Endothelial cell of umbilical vein (primary cell): Measurements from ENCODE around the gene MYL3. TPM values are rescaled to one million over a fixed set of nuclear protein-coding genes. Genes with fewer than 3 reads are reported as not detected.

Source experiments
- BruUV-seq: library from RNA; stranded (reverse); fragments of 400-500 nt; replicated peaks from 2 replicates; lab custom pipeline; 2021; lab: Mats Ljungman, UMichigan
- CTCF ChIA-PET: fragments of 300-600, 350-600 bp; sonication (Branson Sonifier 250); formaldehyde crosslinking; loops from one replicate; lab custom pipeline; 2021; ENCODE audit warnings: antibody characterized with exemption, inconsistent platforms; lab: Charles Lee
- POLR2A ChIA-PET: fragments of 300-600, 350-600 bp; sonication (Branson Sonifier 250); formaldehyde crosslinking; loops from one replicate; lab custom pipeline; 2021; ENCODE audit warnings: antibody characterized with exemption, inconsistent platforms; lab: Charles Lee
- DNase-seq: peaks from one replicate; pipeline ENCODE4 v3.0.0-alpha.2; 2011; ENCODE audit warnings: low read depth, low spot score
- FAIRE-seq: peaks from 2 replicates; lab custom pipeline; 2011; peaks lifted over from hg19 to GRCh38; lab: Jason Lieb, UNC
- H2AFZ ChIP-seq: 2 replicates; pipeline ENCODE4 v1.6.0; 2012; ENCODE audit warnings: low read depth, low read length, control low read depth, inconsistent platforms
- H3K27ac ChIP-seq: 2 replicates; pipeline ENCODE4 v1.5.1; 2011; ENCODE audit warnings: low read depth, mild to moderate bottlenecking, control low read depth, low read length, moderate library complexity; ENCODE audit not compliant: insufficient read depth
- H3K27me3 ChIP-seq, 2 experiments: 2 replicates each; pipeline versions ENCODE4 v1.6.0 to v1.6.1; 2011; ENCODE audit warnings: low read length in 2 of 2, mixed read lengths in 1 of 2; ENCODE audit not compliant: control insufficient read depth in 2 of 2, insufficient read depth in 2 of 2
- H3K36me3 ChIP-seq, 2 experiments: 2 replicates in 1 of 2; 3 replicates in 1 of 2; pipeline ENCODE4 v1.5.1; 2011; ENCODE audit warnings: low read length in 2 of 2, mild to moderate bottlenecking in 1 of 2, moderate library complexity in 1 of 2; ENCODE audit not compliant: control insufficient read depth in 2 of 2, insufficient read depth in 2 of 2; ENCODE audit errors: extremely low read depth in 1 of 2
- H3K4me1 ChIP-seq: 3 replicates; pipeline ENCODE4 v1.5.1; 2011; ENCODE audit warnings: mild to moderate bottlenecking, low read length; ENCODE audit not compliant: control insufficient read depth, insufficient read depth; ENCODE audit errors: extremely low read depth
- H3K4me2 ChIP-seq: 2 replicates; pipeline ENCODE4 v1.6.1; 2011; ENCODE audit warnings: low read length, control low read depth, mixed read lengths; ENCODE audit not compliant: insufficient read depth
- H3K4me3 ChIP-seq, 3 experiments: fragments of 200-600 bp in 1 of 3; sonication (generic), shearing (Covaris generic) in 1 of 3; replicated peaks in 1 of 3; 2 replicates each; pipeline ENCODE4 v1.5.1; 2011 to 2016; ENCODE audit warnings: control low read depth in 3 of 3, low read length in 3 of 3, mild to moderate bottlenecking in 2 of 3, inconsistent platforms in 1 of 3, low read depth in 1 of 3, moderate library complexity in 1 of 3; ENCODE audit not compliant: insufficient read depth in 1 of 3
- H3K79me2 ChIP-seq: 2 replicates; pipeline ENCODE4 v1.6.0; 2012; ENCODE audit warnings: low read length, inconsistent platforms; ENCODE audit not compliant: control insufficient read depth, insufficient read depth
- H3K9ac ChIP-seq: replicated peaks from 2 replicates; pipeline ENCODE3; 2011; ENCODE audit warnings: low read length, control low read depth; ENCODE audit not compliant: insufficient read depth; ENCODE audit errors: extremely low read depth
- H3K9me1 ChIP-seq: replicated peaks from 3 replicates; pipeline ENCODE4 v1.6.0; 2011; ENCODE audit warnings: mild to moderate bottlenecking, low read length; ENCODE audit not compliant: control insufficient read depth, insufficient read depth; ENCODE audit errors: extremely low read depth
- H3K9me3 ChIP-seq: replicated peaks from 2 replicates; pipeline ENCODE4 v1.5.1; 2012; ENCODE audit warnings: low read length, inconsistent platforms; ENCODE audit not compliant: control insufficient read depth, insufficient read depth
- H4K20me1 ChIP-seq: replicated peaks from 2 replicates; pipeline ENCODE3; 2011; ENCODE audit warnings: mild to moderate bottlenecking, low read length; ENCODE audit not compliant: control insufficient read depth, insufficient read depth; ENCODE audit errors: extremely low read depth
- CTCF ChIP-seq, 2 donors: IDR thresholded peaks; 1 replicate in 1 of 2; 2 replicates in 1 of 2; pipeline ENCODE4 v1.5.1; 2011; ENCODE audit warnings: low read length in 2 of 2, mild to moderate bottlenecking in 2 of 2, moderate library complexity in 2 of 2, control low read depth in 1 of 2, inconsistent platforms in 1 of 2, low read depth in 1 of 2; ENCODE audit not compliant: insufficient read depth in 1 of 2; ENCODE audit errors: extremely low read depth in 1 of 2
- EZH2 ChIP-seq: IDR thresholded peaks from 2 replicates; pipeline ENCODE4 v1.6.1; 2012; ENCODE audit warnings: borderline replicate concordance, low read depth, mild to moderate bottlenecking, moderate library complexity, low read length, inconsistent platforms; ENCODE audit not compliant: severe bottlenecking
- FOS ChIP-seq: IDR thresholded peaks from 2 replicates; pipeline ENCODE4 v1.6.1; 2011; ENCODE audit warnings: mild to moderate bottlenecking, low read length, moderate library complexity, borderline replicate concordance; ENCODE audit not compliant: insufficient read depth
- GATA2 ChIP-seq: IDR thresholded peaks from 2 replicates; pipeline ENCODE4 v1.7.0; 2011; ENCODE audit warnings: low read depth, mild to moderate bottlenecking, moderate library complexity, mixed read lengths, low read length; ENCODE audit not compliant: insufficient read length, insufficient read depth
- JUN ChIP-seq: IDR thresholded peaks from 2 replicates; pipeline ENCODE4 v1.6.1; 2011; ENCODE audit warnings: borderline replicate concordance, low read depth; ENCODE audit not compliant: insufficient read length, insufficient read depth
- MAX ChIP-seq: IDR thresholded peaks from 2 replicates; pipeline ENCODE4 v1.6.1; 2011; ENCODE audit not compliant: insufficient read depth, insufficient read length
- MYC ChIP-seq: IDR thresholded peaks from one replicate; pipeline ENCODE4 v1.6.1; 2011; ENCODE audit warnings: mild to moderate bottlenecking, low read depth, low read length
- POLR2A ChIP-seq: IDR thresholded peaks from 2 replicates; pipeline ENCODE4 v1.6.1; 2012; ENCODE audit warnings: low read depth, mild to moderate bottlenecking, control low read depth, low read length
- POLR2AphosphoS5 ChIP-seq: IDR thresholded peaks from 2 replicates; pipeline ENCODE4 v1.6.1; 2012; ENCODE audit warnings: low read depth, mild to moderate bottlenecking, control low read depth, low read length, moderate library complexity; ENCODE audit not compliant: insufficient read depth
- dilution Hi-C: fragments of 300-500 bp; cut with MboI; formaldehyde crosslinking; loops from one replicate; pipeline ENCODE4 v1.15.0; 2019; ENCODE audit warnings: low sequenced_read_pairs; ENCODE audit not compliant: extremely low pct_ligation_motif_present
- intact Hi-C: fragments of 100-400 bp; cut with micrococcal nuclease; formaldehyde crosslinking; loops from one replicate; pipeline ENCODE4 v1.10.0; 2022
- polyA plus RNA-seq, 4 experiments: library from polyadenylated mRNA; depleted of rRNA in 3 of 4; stranded (reverse) in 3 of 4; unstranded in 1 of 4; fragments of >200 nt; gene quantifications; 2 replicates each; pipeline versions ENCODE4 v1.2.1 to v1.2.3, GENCODE V29; 2011 to 2012; ENCODE audit warnings: missing spikeins in 1 of 4
- total RNA-seq: library from RNA; stranded (reverse); gene quantifications from 2 replicates; pipeline ENCODE4 v1.2.3, GENCODE V29; 2021

MYL3 gene
- total and polyA plus RNA-seq, 2 donors (not counting 3 experiments of a cell fraction or from before 2014, with no cell fraction given): not detected

- TF ChIP-seq CTCF (IDR thresholded peaks at IDR 0.05; ENCODE audit: extremely low read depth in 1 of 2, insufficient read depth in 1 of 2, low read depth in 1 of 2, low read length in 2 of 2) (no peak), EZH2 (no peak), GATA2 (no peak)
- dilution Hi-C loops: no loop called here
- H3K4me3 ChIP-seq: no peak overlapping the region
- peaks cover 6% of the 10 kb centered on the region for H3K4me1 ChIP-seq
- no TSS peak for BruUV-seq
- no peaks in the 10 kb centered on the region for H3K9me3 ChIP-seq
- no peak overlapping the region for H3K27ac ChIP-seq
- FAIRE-seq: no peak
- H3K4me2 ChIP-seq: no peak overlapping the region
- ChIA-PET POLR2A (no interaction called here), CTCF (interaction anchor here (1.0 to 2.3 kb wide), 2 partner anchors 13 to 226 kb away, joined by 3 to 8 read pairs; no protein-coding TSS in a partner anchor)
- H3K27me3 ChIP-seq: no peaks in the 10 kb centered on the region
- no peaks in the 10 kb centered on the region for H3K79me2 ChIP-seq
- H3K9ac ChIP-seq: no peak overlapping the region
- no peaks in the 10 kb centered on the region for H4K20me1 ChIP-seq
- H3K36me3 ChIP-seq: no peaks in the 10 kb centered on the region
- H3K9me1 ChIP-seq: no peaks in the 10 kb centered on the region
- H2AFZ ChIP-seq: no peak overlapping the region
- DNase-seq: no peak
- intact Hi-C loops: loop anchor here (10.0 kb wide), 1 partner anchor 412 kb away; no protein-coding TSS in a partner anchor
Measured at GRCh38 chr3:46897031-46897430, 33.8 kb upstream of the MYL3 start.

GRCh38 chr3:46896386-46896785 is 33.1 kb upstream of the MYL3 start:
- peaks cover 6% of the 10 kb centered on the region for H3K4me1 ChIP-seq
- no peak overlapping the region for H3K9ac ChIP-seq
- no peaks in the 10 kb centered on the region for H3K9me3 ChIP-seq
- no peaks in the 10 kb centered on the region for H4K20me1 ChIP-seq
- no peak overlapping the region for H2AFZ ChIP-seq
- FAIRE-seq (no peak), DNase-seq (no peak)
- ChIA-PET CTCF (interaction anchor here (0.6 to 4.4 kb wide), 13 partner anchors 11 to 233 kb away, joined by 3 to 31 read pairs (median 11); no protein-coding TSS in a partner anchor), POLR2A (no interaction called here)
- no peak overlapping the region for H3K27ac ChIP-seq
- TF ChIP-seq MYC (no peak), CTCF (IDR thresholded peaks at IDR 0.05; ENCODE audit: extremely low read depth in 1 of 2, insufficient read depth in 1 of 2, low read depth in 1 of 2, low read length in 2 of 2) (no peak), MAX (no peak), POLR2A (no peak), EZH2 (no peak), POLR2AphosphoS5 (no peak), JUN (no peak), FOS (no peak), GATA2 (no peak)
- no peak overlapping the region for H3K4me2 ChIP-seq
- no TSS peak for BruUV-seq
- no peaks in the 10 kb centered on the region for H3K36me3 ChIP-seq
- no peak overlapping the region for H3K4me3 ChIP-seq
- no peaks in the 10 kb centered on the region for H3K27me3 ChIP-seq
- H3K9me1 ChIP-seq: no peaks in the 10 kb centered on the region
- dilution Hi-C loops (no loop called here), intact Hi-C loops (loop anchor here (10.0 kb wide), 1 partner anchor 412 kb away; no protein-coding TSS in a partner anchor)
- no peaks in the 10 kb centered on the region for H3K79me2 ChIP-seq
